ENCODE measurements around the gene DDX4. TPM values are rescaled to one million over a fixed set of nuclear protein-coding genes. Genes with fewer than 3 reads are reported as not detected.

Gene DDX4
- total and polyA plus RNA-seq, 9 of the 15 experiments (the other 6 are each of a cell fraction or from before 2014, with no cell fraction given): not detected

DNA sequence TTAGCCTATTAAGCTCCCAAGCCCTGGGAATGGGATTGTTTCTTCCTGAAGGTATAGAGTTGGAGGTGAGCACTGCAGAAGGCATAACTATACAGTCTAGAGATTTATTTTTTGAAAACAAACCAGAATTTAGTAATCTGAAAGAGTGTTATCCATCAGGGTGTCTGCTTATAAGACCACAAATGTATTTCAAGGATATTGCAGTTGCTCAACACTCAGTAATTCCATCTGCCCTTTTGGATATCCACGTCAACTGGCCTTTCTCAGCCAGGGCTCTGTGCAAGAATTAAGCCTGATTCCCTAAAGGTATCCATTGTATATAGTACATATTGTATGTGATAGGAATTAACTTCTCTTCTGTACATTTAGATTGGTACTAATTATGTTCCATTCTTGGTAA lies 98.3 kb downstream of the DDX4 start:
- intact Hi-C loops (cut with micrococcal nuclease): no loop called here
- in situ Hi-C loops (cut with MboI): no loop called here
- WGBS (ENCODE audit: insufficient coverage, low coverage, missing lambda C conversion rate): 0% methylated on average over 1 of the region's 1 CpG

More for the DNA sequence above, 98.3 kb downstream of the DDX4 start:
- POLR2A ChIA-PET: interaction anchor here (1.1 to 1.2 kb wide), 2 partner anchors 9 to 10 kb away, joined by 3 read pairs; no protein-coding TSS in a partner anchor
- no TSS peak for BruUV-seq (replicated peaks)
- CTCF ChIA-PET (ENCODE audit: low intra/inter-chr PET ratio): no interaction called here
- no peak for DNase-seq (ENCODE audit: extremely low read depth in 1 of 4, low spot score in 3 of 4)
- H3K27ac ChIP-seq (ENCODE audit: extremely low read depth, low read depth, low read length): no peak overlapping the region
- no peaks in the 10 kb centered on the region for H4K20me1 ChIP-seq (replicated peaks; ENCODE audit: control insufficient read depth, insufficient read depth, low read length)
- no peak overlapping the region for H2AFZ ChIP-seq (ENCODE audit: low read depth, low read length)
- H3K36me3 ChIP-seq (ENCODE audit: control insufficient read depth, insufficient read depth, low read length): no peaks in the 10 kb centered on the region
- TF ChIP-seq ZNF644 (tag; IDR thresholded peaks at IDR 0.05; ENCODE audit: low read depth) (no peak), ZNF24 (IDR thresholded peaks at IDR 0.05) (no peak), TAF15 (IDR thresholded peaks at IDR 0.05; ENCODE audit: low read depth, low read length) (no peak), TRIM24 (IDR thresholded peaks at IDR 0.05) (no peak), MCM7 (IDR thresholded peaks at IDR 0.05) (no peak), HMG20B (CRISPR knock-in tag; IDR thresholded peaks at IDR 0.05) (no peak), ZC3H11A (IDR thresholded peaks at IDR 0.05; ENCODE audit: low read depth, low read length) (no peak), TCF7 (IDR thresholded peaks at IDR 0.05; ENCODE audit: borderline replicate concordance) (no peak), ZSCAN29 (IDR thresholded peaks at IDR 0.05) (no peak), POLR2B (IDR thresholded peaks at IDR 0.05; ENCODE audit: low read depth, partially characterized antibody) (no peak), PCBP2 (IDR thresholded peaks at IDR 0.05; ENCODE audit: low read depth, low read length, poor library complexity, severe bottlenecking) (no peak), NUFIP1 (IDR thresholded peaks at IDR 0.05; ENCODE audit: partially characterized antibody) (no peak), ARNT (IDR thresholded peaks at IDR 0.05) (no peak)
- TF ChIP-seq, protein P1, sequence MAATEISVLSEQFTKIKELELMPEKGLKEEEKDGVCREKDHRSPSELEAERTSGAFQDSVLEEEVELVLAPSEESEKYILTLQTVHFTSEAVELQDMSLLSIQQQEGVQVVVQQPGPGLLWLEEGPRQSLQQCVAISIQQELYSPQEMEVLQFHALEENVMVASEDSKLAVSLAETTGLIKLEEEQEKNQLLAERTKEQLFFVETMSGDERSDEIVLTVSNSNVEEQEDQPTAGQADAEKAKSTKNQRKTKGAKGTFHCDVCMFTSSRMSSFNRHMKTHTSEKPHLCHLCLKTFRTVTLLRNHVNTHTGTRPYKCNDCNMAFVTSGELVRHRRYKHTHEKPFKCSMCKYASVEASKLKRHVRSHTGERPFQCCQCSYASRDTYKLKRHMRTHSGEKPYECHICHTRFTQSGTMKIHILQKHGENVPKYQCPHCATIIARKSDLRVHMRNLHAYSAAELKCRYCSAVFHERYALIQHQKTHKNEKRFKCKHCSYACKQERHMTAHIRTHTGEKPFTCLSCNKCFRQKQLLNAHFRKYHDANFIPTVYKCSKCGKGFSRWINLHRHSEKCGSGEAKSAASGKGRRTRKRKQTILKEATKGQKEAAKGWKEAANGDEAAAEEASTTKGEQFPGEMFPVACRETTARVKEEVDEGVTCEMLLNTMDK (IDR thresholded peaks at IDR 0.05; ENCODE audit: borderline replicate concordance, insufficient read depth, low read depth, low read length, poor library complexity, severe bottlenecking): no peak
- TF ChIP-seq, protein P2, sequence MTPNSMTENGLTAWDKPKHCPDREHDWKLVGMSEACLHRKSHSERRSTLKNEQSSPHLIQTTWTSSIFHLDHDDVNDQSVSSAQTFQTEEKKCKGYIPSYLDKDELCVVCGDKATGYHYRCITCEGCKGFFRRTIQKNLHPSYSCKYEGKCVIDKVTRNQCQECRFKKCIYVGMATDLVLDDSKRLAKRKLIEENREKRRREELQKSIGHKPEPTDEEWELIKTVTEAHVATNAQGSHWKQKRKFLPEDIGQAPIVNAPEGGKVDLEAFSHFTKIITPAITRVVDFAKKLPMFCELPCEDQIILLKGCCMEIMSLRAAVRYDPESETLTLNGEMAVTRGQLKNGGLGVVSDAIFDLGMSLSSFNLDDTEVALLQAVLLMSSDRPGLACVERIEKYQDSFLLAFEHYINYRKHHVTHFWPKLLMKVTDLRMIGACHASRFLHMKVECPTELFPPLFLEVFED (CRISPR knock-in tag; conservative IDR thresholded peaks at IDR 0.05): no peak
- TF ChIP-seq, protein P3, sequence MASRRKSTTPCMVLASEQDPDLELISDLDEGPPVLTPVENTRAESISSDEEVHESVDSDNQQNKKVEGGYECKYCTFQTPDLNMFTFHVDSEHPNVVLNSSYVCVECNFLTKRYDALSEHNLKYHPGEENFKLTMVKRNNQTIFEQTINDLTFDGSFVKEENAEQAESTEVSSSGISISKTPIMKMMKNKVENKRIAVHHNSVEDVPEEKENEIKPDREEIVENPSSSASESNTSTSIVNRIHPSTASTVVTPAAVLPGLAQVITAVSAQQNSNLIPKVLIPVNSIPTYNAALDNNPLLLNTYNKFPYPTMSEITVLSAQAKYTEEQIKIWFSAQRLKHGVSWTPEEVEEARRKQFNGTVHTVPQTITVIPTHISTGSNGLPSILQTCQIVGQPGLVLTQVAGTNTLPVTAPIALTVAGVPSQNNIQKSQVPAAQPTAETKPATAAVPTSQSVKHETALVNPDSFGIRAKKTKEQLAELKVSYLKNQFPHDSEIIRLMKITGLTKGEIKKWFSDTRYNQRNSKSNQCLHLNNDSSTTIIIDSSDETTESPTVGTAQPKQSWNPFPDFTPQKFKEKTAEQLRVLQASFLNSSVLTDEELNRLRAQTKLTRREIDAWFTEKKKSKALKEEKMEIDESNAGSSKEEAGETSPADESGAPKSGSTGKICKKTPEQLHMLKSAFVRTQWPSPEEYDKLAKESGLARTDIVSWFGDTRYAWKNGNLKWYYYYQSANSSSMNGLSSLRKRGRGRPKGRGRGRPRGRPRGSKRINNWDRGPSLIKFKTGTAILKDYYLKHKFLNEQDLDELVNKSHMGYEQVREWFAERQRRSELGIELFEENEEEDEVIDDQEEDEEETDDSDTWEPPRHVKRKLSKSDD (conservative IDR thresholded peaks at IDR 0.05; ENCODE audit: low read length): no peak
- FAIRE-seq: no peak
- no peak for ATAC-seq
- H3K9ac ChIP-seq (ENCODE audit: insufficient read depth in 1 of 2, low read depth in 2 of 2, low read length in 2 of 2): no peak overlapping the region
- no peaks in the 10 kb centered on the region for H3K9me3 ChIP-seq (replicated peaks; ENCODE audit: control insufficient read depth, insufficient read depth, low read depth, low read length)
- no peaks in the 10 kb centered on the region for H3K9me1 ChIP-seq (ENCODE audit: control insufficient read depth, insufficient read depth, low read length)
- peaks cover 3 to 8% of the 10 kb centered on the region in 2 experiments; a peak in 4 of 5 replicates for H3K27me3 ChIP-seq (ENCODE audit: control insufficient read depth in 2 of 2, insufficient read depth in 2 of 2, low read length in 2 of 2)
- H3K4me1 ChIP-seq (replicated peaks in 1 of 2; ENCODE audit: control insufficient read depth in 2 of 2, insufficient read depth in 2 of 2, low read length in 2 of 2): no peaks in the 10 kb centered on the region
- no peaks in the 10 kb centered on the region for H3K79me2 ChIP-seq (ENCODE audit: control insufficient read depth, insufficient read depth, low read length)
- H3K4me3 ChIP-seq: no peak overlapping the region
- no peak overlapping the region for H3K4me2 ChIP-seq (ENCODE audit: insufficient read depth, low read length)
